ENCODE data around the gene LAMC3.

GRCh38 chr9:131024978-131025868 is 16.2 kb downstream of the LAMC3 start:
- no peak for TF ChIP-seq EZH2 (IDR thresholded peaks at IDR 0.05; ENCODE audit: borderline replicate concordance, insufficient read depth, low read length, poor library complexity, severe bottlenecking)
- no peak for TF ChIP-seq EP300 (conservative IDR thresholded peaks at IDR 0.05; ENCODE audit: poor library complexity, severe bottlenecking)
- no peak for TF ChIP-seq POLR2AphosphoS5 (IDR thresholded peaks at IDR 0.05)
- no peak for TF ChIP-seq CTCF (IDR thresholded peaks at IDR 0.05; ENCODE audit: poor library complexity, severe bottlenecking)
- no peak for TF ChIP-seq RAD21 (conservative IDR thresholded peaks at IDR 0.05)
- TF ChIP-seq REST (IDR thresholded peaks at IDR 0.05; ENCODE audit: borderline replicate concordance): no peak

Data from neural cell (in vitro differentiated cells).